CD4-positive, alpha-beta T cell treated with Interleukin-4 for 1 hour (primary cell): ENCODE measurements around the gene NEK7.
"Not testable (repeated sequence)": the region's sequence is repeated elsewhere in the genome, so short reads cannot be mapped to it uniquely, and the experiment has no call there.

Experiments used
- DNase-seq, 2 donors: peaks; one replicate each; pipeline ENCODE4 v3.0.0-alpha.2; 2020 to 2022

NEK7 gene

DNA sequence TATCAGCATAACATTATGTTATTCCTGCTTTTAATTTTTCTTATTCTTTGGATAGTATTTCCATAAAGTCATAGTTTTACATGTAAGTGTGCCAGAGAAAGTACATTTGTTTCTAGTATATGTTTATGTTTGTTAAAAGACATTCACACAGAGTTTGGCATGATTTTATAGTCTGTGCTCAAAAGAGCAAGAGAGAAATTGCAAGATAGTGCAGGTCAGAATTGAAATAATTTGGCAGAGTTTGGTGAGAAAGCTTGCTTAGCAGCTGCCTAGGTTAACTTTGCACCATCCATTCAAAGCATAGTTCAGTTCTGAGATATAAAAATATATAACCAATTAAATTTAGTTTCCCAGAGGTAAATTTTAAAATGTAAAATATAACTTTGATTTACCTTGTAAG is 17.0 kb downstream of the NEK7 start:
- DNase-seq: no peak

DNA sequence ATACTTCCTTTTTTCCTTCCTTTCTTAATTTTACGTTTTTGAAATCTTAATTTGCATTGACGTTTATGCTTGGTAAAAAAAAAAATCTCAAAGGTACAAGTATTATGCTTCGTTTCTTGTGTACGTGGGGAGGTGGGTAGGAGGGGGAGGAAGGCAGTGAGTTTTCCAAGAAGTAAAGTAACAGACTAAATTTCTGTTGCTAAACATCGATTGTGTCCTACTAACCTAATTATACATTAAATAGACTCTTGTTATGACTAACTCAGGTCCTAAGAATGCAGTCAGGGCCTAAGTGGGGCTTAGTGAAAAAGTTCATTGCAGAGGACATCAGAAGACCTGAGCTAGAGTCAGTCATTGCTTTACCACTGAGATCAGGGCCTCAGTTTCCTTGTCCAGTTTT is 17.5 kb downstream of the NEK7 start:
- DNase-seq: peak; percentile 38 to 57

DNA sequence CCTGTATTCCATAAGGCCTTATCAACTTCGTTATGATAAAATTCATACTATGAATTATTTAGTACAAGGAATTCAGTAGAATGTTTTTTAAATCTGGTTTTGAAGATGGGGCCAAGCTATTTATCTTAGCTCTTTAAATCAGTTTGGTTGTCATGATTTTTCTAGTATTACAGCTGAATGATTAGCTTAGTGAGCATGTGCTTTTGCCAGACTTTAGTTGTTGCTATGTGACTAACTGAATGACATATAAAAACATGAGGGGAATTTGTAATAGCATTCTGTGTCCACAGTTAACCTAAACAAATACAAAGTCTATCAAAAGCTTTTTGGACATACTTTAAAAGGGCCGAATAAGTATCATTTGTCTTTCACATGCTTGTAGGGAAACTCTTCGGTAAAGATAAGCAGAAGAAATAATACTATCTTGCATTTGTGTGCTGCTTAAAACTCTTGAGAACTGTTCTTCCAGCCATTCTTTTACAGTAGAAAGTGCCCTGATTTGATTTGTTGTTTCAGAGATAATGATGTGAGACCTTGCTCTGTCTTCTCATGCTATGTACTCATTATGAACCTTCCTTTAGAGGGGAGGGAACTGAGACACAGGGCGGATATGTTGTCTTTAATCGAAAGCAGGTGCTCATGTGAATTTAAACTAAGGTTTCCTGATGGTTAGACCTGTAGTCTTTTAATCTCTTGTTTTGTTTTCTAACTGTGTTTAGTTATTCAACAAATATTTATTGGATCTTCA is 18.8 kb downstream of the NEK7 start:
- DNase-seq: peak in 1 of 2 donors; percentile 64

DNA sequence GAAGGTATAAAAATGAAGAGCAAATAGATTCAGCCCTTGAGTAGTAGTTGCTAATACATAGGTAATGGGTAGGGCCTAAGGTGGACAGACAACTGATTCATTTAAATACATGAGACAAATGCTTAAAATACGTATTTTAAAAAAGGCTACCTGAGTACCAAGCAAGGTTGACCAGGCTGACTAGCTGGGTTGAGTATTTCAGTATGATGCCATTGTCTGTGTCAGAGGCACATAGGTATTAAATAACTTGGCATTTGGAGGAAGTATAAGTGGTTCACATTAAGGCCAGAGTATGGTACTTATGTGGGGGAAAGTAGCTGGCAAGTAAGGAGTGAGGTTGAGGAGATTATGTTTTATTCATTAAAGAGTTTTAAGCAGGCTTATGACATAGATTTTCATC is 19.4 kb downstream of the NEK7 start:
- no peak for DNase-seq

DNA sequence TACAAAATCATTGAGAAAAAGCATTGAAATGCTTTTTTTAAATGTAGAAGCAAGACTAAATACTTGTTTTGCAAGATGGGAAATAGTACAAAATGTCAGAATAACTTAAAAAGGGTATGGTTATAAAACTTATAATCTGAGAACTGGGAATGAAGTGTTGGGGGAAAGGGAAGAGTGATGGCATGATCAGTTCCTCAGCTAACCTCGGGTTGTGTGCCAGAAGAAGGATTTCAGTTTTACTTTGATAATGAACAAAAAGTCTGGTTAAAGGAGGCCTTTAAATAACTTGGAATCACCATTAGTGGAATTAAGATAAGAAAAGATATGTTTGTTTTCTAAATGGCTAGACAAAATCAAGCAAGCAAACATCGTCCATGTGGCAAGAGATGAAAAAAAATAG is 20.7 kb downstream of the NEK7 start:
- DNase-seq: no peak

DNA sequence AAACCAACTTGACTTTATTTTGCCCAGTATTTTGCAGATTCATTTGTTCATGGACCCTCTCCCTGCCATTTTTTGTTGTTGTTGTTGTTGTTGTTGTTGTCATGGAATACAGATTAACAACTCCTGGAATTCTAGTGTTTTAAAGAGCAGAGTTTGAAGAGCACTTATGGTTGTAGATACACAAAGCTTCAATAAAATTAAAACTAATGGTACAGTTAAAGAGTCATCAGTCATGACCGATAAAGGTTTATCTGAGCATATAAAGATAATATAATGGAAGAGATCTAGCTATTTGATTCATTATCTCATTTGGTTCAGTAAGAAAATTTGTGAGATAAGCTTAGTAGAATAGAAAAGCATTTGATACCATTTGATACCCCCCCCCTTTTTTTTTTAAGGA is 21.8 kb downstream of the NEK7 start:
- no peak for DNase-seq

DNA sequence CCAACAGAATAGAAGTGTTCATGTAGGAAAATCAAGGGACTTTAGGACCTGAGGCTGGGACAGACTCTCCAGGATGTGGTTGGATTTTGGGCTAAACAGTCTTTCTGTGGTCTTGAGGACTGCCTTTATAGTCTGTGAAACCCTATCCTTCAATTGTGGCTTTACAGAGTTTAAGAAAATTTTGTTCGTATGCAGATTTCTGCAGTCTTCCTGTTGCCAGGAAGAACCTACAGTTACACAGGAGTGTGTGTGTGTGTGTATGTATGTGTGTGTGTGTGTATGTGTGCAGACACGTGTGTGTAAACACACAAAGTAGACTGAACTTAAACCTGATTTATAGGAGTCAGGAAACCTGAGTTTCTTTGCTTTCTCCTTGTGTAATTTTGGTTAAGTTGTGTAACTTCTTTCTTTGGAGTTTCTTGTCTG is 22.8 kb downstream of the NEK7 start:
- peak in 1 of 2 donors; percentile 74 for DNase-seq

DNA sequence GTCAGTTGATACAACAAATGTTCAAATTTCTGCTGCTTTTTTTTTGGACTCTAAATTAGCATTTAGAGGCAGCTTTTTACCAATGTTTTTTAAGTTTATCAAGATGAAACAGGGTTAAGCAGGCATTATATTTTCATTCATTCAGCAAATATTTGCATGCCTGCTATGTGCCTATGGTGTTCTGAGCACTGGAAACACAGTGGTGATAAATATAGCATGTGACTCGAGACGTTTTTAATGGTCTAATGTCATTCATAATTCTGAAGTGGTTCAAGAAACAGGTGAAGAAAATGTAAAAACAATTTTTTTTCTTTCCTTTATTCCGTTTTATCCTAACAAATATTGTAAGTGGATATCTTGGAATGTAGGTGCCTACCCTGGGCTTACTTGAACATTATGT is 26.8 kb downstream of the NEK7 start:
- no peak for DNase-seq

DNA sequence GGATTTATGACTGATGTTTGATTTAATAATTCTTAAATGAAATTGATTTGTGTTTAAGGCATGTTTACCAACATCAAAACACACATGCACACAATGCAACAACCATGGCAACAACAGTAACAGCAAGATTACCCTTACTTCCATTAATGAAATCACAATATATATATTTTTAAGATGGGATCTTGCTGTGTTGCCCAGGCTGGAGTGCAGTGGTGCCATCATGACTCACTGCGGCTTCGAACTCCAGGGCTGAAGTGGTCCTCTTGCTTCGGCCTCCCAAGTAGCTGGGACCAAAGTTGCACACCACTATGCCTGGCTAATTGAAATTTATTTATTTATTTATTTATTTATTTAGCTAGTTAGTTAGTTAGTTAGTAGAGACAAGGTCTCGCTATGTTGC is 27.7 kb downstream of the NEK7 start:
- DNase-seq: no peak

DNA sequence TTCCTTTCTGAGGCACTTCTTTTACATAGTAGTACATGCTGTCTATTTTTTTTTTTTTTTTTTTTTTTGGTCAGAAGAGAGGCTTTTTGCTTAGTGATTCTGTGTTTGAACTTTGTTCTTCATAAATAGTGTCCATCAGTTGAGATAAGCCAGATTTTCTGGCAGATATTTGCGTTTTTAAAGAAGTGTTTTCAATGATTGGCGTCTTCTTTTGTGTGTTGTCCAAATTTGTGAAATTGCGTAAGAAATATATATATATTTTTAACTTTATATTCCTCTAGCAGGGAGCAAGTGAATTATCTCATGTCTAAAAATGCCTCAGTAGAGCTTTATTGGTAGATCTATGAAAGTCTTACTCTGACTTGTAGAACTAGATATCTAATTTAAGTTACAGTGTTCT is 28.3 kb downstream of the NEK7 start:
- DNase-seq: no peak

DNA sequence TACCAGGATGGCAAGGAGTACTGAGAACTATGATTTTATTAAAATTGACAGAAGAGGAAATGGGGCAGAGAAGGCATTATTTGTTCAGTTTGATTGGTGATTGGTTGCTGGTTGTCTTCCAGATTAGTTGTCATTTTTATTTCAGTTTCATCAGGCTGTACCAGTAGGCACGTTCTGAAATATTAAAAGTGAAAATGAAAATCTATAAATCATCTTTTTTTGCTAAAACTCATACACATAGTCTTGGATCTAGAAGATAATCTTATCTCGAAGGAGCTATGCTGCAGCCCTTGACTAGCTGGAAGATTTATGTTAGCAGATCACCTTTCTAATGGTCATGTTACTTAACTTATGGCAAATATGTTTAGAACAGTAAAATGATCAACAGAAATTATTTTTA is 29.0 kb downstream of the NEK7 start:
- peak in 1 of 2 donors; percentile 37 for DNase-seq

DNA sequence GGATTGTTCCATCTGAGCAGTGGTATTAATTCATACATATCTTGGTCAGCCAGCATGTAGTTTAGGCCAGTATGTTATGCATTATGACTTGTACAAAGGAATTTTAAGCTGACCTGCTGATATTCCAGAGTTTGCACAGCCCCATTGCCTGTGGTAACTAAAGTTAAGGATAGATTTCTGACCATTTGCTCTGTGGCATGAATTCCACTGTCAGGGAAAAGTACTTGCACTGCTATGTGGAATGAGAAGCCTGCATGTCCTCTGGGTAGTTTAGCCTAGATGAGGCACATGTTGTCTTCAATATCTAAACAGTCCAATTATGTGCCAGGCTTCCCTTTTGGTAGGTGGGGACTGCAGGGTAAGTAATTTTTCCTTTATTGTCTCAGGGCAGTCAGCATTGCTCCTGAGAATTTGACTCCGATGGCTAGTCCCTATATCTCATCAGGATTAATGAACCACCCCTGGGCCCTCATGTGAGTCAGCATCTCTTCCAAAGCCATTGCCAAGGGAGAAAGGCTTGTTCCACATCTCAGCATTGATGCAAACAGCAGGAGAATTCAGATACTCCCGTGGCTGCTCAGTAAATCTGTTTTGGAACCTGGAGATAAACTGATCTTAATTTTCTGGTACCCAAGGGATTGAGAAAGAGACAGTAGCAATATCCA is 30.2 kb downstream of the NEK7 start:
- DNase-seq: no peak

DNA sequence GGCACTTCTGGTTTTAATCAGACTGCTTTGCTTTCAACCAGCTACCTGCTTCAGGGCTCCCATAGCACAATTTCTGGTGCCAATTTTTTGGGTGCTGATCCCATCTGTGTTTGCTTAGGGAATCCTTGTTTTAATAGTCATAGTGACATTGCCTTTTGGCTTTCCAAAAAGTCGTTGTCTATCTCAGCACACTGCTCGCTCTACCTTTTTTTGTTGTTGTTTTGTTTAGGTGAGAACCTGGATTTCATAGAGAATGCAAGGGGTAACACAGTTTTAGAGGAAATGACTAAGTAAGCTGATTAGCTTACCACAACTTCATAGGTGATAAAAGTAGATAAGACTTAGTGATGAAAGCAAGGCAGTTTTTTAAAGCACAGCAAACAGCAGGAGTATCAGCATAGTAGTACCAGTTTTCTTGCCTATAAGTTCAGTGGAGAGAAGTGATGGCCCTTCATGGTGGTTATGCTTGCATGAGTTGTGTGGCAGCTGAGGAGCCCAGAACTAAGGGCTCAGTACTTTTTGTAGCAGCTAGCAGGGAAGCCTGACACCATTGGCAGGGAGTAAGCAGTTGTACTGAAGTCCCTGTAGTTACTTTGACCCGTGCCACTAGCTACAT is 31.3 kb downstream of the NEK7 start:
- peak in 1 of 2 donors; percentile 77 for DNase-seq

DNA sequence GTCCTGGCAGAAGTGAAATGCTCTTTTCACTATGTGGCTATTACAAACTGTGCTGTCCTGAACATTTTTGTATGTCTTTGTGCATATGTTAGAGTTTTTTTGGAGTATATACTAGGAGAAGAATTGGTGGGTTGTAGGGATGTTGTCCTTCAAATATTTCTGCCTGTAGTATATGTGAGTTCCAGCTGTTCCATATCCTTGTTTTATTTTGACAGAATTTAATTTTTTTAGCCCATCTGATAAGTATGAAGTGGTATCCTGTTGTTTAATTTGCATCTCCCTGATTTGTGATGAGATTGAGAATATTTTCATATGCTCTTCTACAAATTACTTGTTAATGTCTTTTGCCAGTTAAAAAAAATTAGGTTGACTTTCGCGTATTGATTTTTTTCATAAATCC is 34.3 kb downstream of the NEK7 start:
- DNase-seq: no peak

DNA sequence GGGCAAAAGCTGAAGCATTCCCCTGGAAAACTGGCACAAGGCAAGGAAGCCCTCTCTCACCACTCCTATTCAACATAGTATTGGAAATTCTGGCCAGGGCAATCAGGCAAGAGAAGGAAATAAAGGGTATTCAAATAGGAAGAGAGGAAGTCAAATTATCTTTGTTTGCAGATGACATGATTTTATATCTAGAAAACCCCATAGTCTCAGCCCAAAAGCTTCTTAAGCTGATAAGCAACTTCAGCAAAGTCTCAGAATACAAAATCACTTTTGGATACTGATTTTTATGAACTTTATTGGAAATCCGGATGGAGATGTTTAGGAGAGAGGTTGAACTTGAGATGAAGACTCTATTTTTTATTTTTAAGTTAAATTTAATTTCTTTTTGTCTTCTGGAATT is 37.1 kb downstream of the NEK7 start:
- not testable (repeated sequence) for DNase-seq

DNA sequence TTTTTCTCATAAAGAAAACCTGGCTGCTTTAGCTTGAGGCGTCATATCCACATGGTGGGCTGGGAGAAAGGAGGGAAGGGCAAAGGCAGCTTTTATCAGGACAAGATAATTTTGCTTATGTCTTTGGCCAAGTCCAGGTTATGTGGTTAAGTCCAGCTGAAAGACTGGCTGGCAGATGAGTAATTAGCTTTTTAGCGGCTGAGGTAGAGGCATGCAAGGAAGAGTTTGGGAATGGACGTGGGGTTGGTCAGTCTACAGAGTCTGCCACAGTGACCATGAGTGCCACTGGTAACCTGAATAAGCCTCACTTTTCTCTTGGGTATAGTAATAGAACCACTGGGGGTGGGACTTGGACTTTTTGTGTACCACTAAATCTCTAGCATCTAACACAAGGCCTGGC is 39.8 kb downstream of the NEK7 start:
- no peak for DNase-seq

DNA sequence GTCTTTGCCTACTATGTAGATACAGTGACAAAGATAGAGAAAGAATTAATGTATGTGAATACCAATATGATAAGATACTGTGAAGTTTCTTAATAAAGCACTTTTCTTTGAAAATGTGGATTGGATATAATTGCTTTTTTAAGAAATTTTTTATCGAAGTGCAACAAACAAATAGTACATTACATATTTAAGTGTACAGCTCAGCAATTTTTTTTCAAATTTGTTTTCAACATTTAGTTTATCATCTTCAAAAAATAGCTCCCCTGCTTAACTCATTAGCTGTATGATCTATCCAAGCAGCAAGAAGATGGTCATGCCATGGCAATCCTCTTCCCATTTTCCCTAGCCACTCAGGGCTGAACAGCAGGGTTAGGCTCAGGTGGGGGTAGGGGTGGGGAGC is 40.5 kb downstream of the NEK7 start:
- DNase-seq: no peak

DNA sequence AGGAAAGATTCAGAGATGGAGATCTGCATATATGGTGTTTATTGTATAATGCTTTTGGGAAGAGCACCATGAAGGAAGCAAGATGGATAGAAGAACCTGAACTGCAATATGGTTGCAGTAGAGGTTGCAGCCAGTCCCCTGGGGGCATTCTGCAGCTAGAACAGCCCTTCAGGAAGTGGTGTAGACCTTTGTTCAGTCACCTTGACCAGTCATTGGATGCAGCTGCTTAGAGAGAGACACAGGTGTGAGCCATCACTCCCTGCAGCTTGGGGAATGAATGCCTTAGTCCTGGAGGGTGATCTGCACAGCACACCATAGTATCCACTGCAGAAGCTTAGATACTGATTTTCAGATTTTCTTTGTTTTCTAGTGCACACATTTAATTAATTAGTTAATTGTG is 42.3 kb downstream of the NEK7 start:
- DNase-seq: no peak

DNA sequence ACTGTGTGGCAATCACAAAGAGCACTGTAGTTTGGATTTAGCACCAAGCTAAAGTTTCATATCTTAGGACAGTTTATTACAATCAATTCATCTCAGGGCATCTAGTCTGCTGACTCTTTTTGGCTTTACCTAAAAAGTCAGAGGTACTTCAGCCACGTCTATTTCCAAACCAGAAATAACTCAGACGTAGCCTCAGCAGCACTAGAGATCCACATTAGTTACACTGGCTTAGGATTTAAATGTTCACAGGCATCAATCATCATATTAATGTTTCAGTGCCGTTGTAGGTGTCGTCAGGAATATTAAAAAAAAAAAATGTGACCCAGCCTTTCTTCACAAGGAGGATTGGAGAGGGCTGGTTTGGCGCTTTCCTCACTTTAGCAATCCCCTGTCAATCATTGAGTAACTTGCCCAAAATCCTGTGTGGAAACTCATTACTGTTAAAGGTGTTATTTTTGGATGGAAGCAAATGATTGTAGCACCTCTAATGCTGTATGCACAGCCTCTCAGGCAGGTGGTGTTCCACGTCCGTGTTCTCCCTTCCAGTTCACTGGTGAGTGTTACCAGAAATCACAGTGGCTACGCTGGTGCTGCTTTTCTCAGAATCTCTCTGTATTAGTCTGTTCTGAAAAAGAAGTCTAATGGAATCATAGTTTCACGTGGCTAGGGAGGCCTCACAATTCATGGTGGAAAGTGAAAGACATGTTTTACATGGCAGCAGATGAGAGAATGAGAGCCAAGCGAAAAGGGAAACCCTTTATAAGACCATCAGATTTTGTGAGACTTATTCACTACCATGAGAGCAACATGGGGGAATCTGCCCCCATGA is 45.4 kb downstream of the NEK7 start:
- DNase-seq: no peak

DNA sequence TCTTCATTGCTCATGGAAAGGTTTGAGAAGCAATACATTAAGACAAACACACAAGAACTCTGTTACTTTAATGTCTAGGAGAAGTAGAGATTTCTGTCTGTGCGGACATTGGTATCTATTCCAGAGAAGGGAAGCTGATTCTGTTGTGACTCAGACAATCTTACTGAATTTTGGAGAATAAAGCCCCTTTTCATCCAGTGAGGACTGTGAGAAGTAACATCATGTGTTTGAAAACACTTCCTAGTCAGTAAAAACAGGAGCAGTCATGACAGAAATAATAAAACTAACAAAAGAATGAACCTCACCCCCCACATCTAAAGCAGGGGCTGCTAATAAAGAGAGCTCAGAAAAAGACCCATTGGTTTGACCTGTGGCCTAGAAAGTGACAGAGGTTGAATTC is 46.6 kb downstream of the NEK7 start:
- no peak for DNase-seq

DNA sequence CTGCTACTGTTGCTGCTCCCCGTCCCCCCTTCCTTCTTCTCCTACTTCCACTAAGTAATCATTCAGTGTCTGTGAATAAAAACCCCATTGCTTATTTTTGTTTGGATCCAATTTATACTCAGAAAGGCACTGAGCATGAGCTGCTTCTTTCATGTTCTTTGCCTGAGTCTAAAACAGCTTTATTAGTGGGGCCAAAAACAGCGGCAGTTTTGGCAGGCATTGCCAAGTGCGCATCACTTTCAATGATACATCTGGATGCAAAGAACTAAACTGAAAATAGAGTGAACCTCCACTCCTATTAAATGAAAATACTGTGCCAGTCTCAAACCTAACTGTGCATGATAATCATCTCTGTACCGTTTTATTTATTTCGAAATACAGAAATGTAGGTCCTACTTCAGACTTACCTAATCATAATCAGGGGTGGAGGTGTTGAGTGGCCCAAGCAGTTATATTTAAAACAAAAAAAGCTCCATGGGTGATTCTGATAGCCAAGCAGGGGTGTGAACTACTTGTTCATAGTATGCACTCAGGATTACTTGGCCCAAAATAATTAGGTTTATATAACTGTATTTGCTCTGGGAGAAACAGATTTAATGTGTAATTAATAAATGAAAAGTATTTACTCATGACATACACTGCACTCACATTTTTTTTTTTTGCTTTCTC is 48.4 kb downstream of the NEK7 start:
- no peak for DNase-seq

DNA sequence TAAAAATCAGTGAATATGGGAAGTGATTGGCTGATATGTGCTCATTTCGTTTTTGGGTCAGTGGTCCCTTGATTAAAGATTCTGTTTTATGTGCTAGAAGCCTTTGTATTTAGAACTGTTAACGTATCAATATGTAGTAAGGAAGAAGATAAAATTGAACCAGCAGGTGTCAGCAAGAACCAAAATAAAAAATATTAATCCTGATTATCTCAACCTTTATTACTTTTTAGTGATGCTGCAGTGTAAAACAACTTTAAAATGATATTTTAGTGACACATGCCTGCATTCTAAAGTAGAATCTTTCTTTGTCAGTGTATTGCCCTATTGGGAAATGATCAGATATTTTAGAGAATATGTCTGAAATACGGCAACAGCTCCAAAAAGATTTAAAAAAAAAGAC is 49.5 kb downstream of the NEK7 start:
- DNase-seq: no peak

DNA sequence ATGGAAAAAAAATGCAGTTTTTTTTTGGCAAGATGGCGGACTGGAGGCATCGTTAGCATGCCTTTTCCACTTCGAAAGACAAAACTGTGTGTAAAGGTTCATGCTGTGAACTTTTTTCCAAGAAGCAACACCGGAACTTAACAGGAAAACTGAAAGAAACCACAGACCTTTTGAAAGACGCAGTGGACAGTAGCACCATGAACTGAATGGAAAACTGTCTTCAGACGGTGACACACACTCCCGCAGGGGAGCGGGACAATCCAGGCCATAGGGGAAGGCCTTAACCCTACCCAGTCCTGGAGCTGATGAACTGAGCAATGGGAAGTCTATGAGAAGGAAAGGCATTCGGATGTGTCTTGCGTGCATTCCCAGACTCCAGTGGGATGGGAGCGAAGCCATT is 54.9 kb downstream of the NEK7 start:
- no peak for DNase-seq
